HG02970 (cell line): ENCODE data around the gene PPP1R14D.

Source experiments
- ATAC-seq: cut with Tn5 transposase; IDR thresholded peaks from one replicate; pipeline ENCODE4 v1.9.1; 2021; ENCODE audit warnings: mild to moderate bottlenecking, moderate library complexity, moderate number of reproducible peaks; ENCODE audit not compliant: unreplicated experiment, low FRiP score

PPP1R14D gene

GRCh38 chr15:40766194-40766815 lies 62.2 kb downstream of the PPP1R14D start:
- ATAC-seq: no peak
